NT2/D1 (cell line): ENCODE results near the gene MAPK7.

Experiments
- SUZ12 ChIP-seq: IDR thresholded peaks from 2 replicates; pipeline ENCODE4 v1.6.1; 2011; ENCODE audit not compliant: insufficient read length, insufficient read depth; ENCODE audit errors: extremely low read depth
- YY1 ChIP-seq: IDR thresholded peaks from 2 replicates; pipeline ENCODE4 v1.6.1; 2011; ENCODE audit not compliant: insufficient read length, insufficient read depth
- ZNF274 ChIP-seq: IDR thresholded peaks from 2 replicates; pipeline ENCODE4 v1.6.1; 2011; ENCODE audit warnings: mild to moderate bottlenecking, low read depth, low read length

DNA sequence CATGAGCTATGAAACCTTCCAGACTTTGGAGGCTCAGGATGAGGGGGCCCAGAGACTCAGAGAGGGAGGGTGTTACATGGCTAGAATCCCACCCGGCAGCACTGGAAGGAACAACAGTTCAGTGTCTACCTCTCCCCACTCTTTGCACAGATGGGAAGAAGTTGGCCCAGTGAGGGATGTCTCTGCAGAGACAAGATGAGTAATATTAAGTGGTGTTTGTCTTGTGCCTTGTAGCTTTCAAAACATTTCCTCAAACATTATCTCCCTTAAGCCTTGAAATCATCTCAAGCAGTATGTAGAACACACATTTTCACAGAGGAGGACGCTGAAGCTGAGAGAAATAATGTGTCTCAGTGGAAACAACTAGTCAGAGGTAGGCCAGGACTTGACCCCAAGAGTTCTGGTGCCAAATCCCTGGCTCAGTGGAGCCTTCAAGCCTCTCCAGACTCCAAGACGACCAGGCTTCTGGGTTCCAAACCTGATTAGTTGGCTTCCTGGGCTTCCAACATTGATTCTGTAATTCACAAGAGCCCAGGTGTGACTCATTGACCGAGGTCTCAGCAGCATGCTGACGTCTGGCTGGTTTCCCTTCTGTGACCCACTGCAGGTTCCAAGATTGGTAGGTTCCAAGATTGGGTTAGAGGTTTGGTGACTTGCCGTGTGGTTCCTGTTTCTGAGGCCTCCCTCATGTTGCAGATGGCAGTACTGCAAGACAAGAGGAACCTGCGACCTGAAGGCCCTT lies 40.1 kb downstream of the MAPK7 start:
- TF ChIP-seq SUZ12 = no peak
- no peak for TF ChIP-seq YY1
- no peak for TF ChIP-seq ZNF274
